LoVo (cell line): ENCODE data around the gene DHH.
"Not testable (repeated sequence)": the region's sequence is repeated elsewhere in the genome, so short reads cannot be mapped to it uniquely, and the experiment has no call there.

ENCODE experiments used
- DNase-seq: peaks from one replicate; pipeline ENCODE4 v3.0.0-alpha.2; 2016; ENCODE audit warnings: low spot score

Gene DHH

GRCh38 chr12:49094160-49094974, at the start of gene DHH:
Gene DHH (minus strand): TSS chr12:49094801. CDS start chr12:49094512, 289 bp downstream.
- no peak for DNase-seq

- DNase-seq = no peak
Measured at GRCh38 chr12:49144384-49144783, 49.8 kb upstream of the DHH start.

DNA sequence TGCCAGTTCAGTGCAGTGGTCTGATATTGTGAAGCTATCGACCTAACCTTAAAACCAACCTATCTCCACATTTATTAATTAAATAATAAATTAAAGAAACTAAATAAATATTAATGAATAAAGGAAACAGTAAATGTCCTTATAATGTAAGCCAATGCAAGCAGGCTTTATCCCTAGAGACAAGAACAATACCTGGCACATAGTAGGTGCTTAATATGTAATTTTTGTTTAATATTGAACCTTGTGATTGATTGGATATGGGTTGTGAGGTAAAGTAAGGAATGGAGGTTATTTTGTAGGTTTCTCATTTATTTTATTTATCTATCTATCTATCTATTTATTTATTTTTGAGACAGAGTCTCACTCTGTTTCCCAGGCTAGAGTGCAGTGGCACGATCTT, 44.4 kb upstream of the DHH start:
- DNase-seq = no peak

DNA sequence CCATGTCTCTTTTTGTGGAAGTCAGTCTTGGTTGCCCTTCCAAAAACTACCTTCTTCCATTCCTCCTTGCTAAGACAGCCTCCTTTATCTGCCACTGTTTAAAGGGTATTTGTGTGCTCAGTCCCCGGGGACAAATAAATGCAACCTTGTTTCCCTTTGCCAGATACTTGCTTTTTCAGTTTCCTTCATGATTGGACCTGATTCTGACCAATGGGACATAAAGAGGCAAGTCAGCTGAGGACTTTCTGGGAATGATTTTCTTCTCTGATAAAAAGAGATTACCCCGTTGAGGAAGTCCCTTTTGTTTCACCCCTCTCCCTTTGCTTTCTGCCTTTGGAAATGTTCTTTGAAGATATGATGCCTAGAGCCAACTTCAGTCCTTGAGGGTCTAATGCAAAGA, 44.0 kb upstream of the DHH start:
- DNase-seq = no peak

- DNase-seq = no peak
Measured at GRCh38 chr12:49137476-49137875, 42.9 kb upstream of the DHH start.

GRCh38 chr12:49136997-49137396, 42.4 kb upstream of the DHH start:
- not testable (repeated sequence) for DNase-seq

DNA sequence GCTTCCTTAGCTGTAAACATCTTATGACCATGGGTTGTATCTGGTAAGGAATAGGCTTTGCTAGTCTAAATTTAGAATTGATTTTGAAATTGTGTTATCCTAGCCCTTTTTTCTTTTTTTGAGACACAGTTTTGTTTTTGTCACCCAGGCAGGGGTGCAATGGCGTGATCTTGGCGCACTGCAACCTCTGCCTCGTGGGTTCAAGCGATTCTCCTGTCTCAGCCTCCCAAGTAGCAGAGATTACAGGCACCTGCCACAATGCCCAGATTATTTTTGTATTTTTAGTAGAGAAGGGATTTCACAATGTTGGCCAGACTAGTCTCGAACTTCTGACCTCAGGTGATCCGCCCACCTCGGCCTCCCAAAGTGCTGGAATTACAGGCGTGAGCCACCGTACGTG, 39.0 kb upstream of the DHH start:
- no peak for DNase-seq

DNA sequence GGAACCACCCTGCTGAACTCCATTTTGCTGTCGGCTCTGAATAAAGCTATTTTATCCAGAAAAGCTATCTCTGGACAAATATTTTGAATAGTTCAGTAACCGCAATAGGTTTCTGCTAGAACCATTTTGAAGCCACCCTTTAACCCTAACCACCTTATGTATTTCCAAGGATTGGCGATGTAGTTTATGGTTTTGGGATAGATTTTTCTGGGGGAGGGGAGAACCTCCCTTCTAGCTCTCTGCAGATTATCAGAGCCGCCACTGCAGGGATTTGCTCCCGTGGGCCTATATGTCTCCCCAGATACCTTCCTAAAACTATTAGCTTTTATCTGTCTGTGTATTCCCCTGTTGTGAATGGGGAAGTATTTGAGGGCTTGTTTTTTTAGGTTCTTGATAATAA, 38.4 kb upstream of the DHH start:
- no peak for DNase-seq

DNA sequence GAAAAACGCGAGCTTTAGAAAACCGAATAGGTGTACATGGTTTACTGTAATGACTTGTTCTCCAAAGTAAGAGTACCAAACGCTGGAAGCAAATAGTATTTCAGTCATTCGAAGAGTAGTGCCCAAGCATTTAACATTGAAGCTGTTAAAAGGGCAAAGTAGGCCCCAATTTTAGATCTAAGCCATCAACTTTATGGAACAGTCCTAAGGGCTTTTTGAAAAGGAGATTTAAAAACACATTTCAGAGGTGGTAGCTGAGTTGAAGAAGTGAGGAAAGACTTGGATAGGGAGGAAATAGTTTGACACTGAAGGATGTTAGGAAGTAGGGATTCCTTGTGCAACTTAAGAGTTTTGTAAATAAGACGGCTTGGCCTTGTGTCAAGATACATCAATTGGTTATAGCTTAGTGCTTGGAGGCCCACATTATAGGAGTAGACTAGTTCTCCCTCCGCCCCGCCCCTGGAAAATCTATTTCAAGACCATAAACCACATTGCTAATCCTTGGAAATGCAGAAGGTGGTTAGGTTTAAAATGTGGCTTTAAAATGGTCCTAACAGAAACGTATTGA, 37.4 kb upstream of the DHH start:
- peak; percentile 26 for DNase-seq

GRCh38 chr12:49131051-49131893, 36.7 kb upstream of the DHH start, which contains the start of gene TUBA1B:
Gene TUBA1B (minus strand): TSS chr12:49131395. CDS start chr12:49131300, 95 bp downstream.
- DNase-seq = peak; percentile 95

DNA sequence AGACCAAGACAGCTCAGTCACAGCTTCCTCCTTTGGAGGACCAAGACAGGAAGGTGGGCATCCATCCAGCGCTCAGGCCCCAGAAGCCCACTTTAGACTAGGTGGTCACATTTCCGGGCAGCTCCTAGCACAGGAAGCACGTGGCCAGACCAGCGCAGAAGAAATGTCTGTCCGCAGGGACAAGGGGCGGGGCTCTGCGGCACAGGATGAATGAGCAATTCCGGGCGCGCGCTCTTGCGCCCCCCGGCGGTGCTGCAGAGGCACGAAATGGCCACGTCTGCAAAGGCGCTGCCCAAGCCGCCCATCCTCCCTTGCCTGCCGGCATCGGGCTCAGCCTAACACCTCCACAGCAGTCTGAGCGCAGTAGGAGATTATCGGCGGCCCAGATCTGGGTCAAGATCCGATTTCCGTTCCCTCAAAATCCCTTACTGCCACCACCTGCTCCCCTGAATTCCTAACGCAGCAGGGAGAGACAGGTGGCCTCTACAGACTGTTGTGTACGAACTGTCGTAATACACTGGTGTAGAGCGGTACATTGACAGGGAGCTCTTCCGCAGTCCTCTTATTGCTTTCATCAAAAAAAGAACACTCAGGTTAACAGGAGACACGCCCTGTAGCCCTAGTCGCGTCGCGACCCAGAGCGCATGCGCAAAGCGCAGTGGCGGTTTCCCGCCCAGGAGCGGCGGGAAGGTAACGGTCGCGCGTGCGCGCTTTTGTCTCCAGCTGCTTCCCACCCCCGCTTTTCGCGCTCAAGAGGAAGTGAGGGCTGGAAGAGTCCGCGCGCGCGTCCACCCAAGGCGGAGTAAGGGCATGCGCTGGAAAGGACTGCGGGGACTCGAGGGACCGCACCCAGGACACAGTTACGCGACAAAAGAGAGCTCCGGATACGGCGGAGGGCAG, 35.8 kb upstream of the DHH start:
- DNase-seq = peak; percentile 97

DNA sequence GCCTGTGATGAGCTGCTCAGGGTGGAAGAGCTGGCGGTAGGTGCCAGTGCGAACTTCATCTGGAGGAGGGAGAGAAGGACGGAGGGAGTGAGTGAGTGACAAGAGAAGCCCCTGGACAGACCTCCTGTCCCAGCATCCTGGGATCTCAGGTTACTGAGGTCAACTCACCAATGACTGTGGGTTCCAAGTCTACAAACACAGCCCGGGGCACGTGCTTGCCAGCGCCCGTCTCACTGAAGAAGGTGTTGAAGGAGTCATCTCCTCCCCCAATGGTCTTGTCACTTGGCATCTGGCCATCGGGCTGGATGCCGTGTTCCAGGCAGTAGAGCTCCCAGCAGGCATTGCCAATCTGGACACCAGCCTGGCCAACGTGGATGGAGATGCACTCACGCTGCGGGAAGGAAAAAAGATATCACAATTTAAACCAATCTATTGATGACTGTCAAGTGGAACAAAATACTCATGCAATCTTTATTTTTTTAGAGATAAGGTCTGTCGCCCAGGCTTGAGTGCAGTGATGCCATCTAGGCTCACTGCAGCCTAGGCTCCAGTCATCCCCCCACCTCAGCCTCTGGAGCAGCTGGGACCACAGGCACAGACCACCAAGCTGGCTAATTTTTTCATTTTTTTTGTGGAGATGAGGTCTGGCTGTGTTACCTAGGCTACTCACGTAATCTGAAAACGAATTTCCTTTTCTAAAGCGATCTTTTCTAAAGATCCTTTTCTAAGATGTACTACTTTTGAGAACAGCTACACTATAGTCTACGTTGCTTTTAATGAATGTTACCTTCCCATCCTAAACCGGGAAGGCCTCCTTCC, 34.9 kb upstream of the DHH start:
- DNase-seq = no peak

GRCh38 chr12:49127971-49128370, 33.4 kb upstream of the DHH start:
- DNase-seq = not testable (repeated sequence)

DNA sequence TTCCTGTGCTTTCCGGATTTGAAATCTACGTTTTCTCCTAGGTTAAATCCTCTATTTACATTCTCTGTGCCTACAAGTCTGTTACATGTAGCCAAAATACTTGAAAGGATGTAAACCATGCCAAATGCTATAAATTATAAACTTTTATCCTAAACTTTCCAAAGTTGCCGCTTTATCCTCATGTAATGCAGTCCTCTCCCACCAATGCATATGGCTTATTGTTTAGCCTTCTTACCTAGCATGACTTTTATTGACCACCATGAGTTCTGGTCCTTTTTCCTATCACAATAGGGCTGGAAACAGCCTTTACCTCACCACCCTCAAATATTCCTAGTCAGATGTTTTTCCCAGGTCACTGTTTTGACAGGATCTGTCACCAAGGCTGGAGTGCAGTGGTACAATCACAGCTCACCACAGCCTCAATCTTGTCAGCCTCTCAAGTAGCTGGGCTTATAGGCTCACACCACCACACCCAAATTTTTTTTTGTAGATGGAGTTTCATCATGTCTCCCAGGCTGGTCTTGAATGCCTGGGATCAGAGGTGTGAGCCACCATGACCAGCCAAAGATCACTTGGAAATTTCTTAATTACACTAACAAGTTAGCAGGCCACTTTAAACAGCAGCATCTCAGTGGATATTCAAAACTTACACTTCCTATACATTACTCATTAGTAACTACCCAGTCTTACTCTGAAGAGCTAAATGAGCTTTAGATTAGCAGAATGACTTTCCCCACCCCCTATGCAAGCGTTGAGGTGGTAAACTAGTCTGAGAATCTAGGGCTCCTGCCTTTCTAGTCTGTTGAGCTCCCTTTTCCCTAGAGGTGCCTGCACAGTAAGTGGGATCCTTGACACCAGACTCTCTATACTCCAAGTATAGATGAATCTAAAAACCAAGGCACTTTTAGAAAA, 32.5 kb upstream of the DHH start:
- peak; percentile 9 for DNase-seq

- peak; percentile 75 for DNase-seq
Measured at GRCh38 chr12:49121047-49121696, 26.6 kb upstream of the DHH start.

- DNase-seq = no peak
Measured at GRCh38 chr12:49111206-49111605, 16.6 kb upstream of the DHH start.

- DNase-seq = peak; percentile 100
Measured at GRCh38 chr12:49110464-49111155, 16.0 kb upstream of the DHH start, which contains the start of gene LMBR1L. Gene LMBR1L (minus strand): TSS chr12:49110847. CDS start chr12:49110555, 292 bp downstream.
